ENCODE data around the gene EVI5L.

Gene EVI5L

GRCh38 chr19:7843521-7843920 is 13.5 kb downstream of the EVI5L start:
- no peak overlapping the region for H3K27ac ChIP-seq (ENCODE audit: low read depth, low read length)
- no peak overlapping the region for H3K4me3 ChIP-seq (ENCODE audit: low read length)
- no peaks in the 10 kb centered on the region for H3K4me1 ChIP-seq (ENCODE audit: control insufficient read depth, low read length)
- no peaks in the 10 kb centered on the region for H3K36me3 ChIP-seq (ENCODE audit: control insufficient read depth, low read length)
- peaks cover 18% of the 10 kb centered on the region for H3K9me3 ChIP-seq (ENCODE audit: control insufficient read depth, insufficient read depth, low read length)
- H3K79me2 ChIP-seq (ENCODE audit: control insufficient read depth, low read length): no peaks in the 10 kb centered on the region
- H3F3A ChIP-seq (ENCODE audit: control insufficient read depth, insufficient read depth): no peaks in the 10 kb centered on the region
- TF ChIP-seq CTCF (IDR thresholded peaks at IDR 0.05; ENCODE audit: low read depth, low read length, poor library complexity, severe bottlenecking) (no peak), EZH2phosphoT487 (IDR thresholded peaks at IDR 0.05; ENCODE audit: borderline replicate concordance, low read length) (no peak)
- H3K27me3 ChIP-seq (ENCODE audit: control insufficient read depth, low read length): no peaks in the 10 kb centered on the region
- H3K9me2 ChIP-seq (replicated peaks; ENCODE audit: control insufficient read depth, low read length): no peaks in the 10 kb centered on the region
- no peaks in the 10 kb centered on the region for H4K20me1 ChIP-seq (ENCODE audit: control insufficient read depth, insufficient read depth, low read depth, low read length)
- no peak overlapping the region for H3K4me2 ChIP-seq (ENCODE audit: low read length)

GRCh38 chr19:7844405-7844804 is 14.4 kb downstream of the EVI5L start:
- Histone ChIP-seq H3K9me2 (replicated peaks; ENCODE audit: control insufficient read depth, low read length) (no peaks in the 10 kb centered on the region), H3K4me2 (ENCODE audit: low read length) (no peak overlapping the region), H3K79me2 (ENCODE audit: control insufficient read depth, low read length) (no peaks in the 10 kb centered on the region), H3K27ac (ENCODE audit: low read depth, low read length) (no peak overlapping the region), H3K4me1 (ENCODE audit: control insufficient read depth, low read length) (no peaks in the 10 kb centered on the region), H4K20me1 (ENCODE audit: control insufficient read depth, insufficient read depth, low read depth, low read length) (no peaks in the 10 kb centered on the region), H3K4me3 (ENCODE audit: low read length) (no peak overlapping the region), H3F3A (ENCODE audit: control insufficient read depth, insufficient read depth) (no peaks in the 10 kb centered on the region), H3K36me3 (ENCODE audit: control insufficient read depth, low read length) (no peaks in the 10 kb centered on the region), H3K27me3 (ENCODE audit: control insufficient read depth, low read length) (no peaks in the 10 kb centered on the region), H3K9me3 (ENCODE audit: control insufficient read depth, insufficient read depth, low read length) (peaks cover 18% of the 10 kb centered on the region)
- TF ChIP-seq CTCF (IDR thresholded peaks at IDR 0.05; ENCODE audit: low read depth, low read length, poor library complexity, severe bottlenecking) (no peak), EZH2phosphoT487 (IDR thresholded peaks at IDR 0.05; ENCODE audit: borderline replicate concordance, low read length) (no peak)

- Histone ChIP-seq H4K20me1 (ENCODE audit: control insufficient read depth, insufficient read depth, low read depth, low read length) (no peaks in the 10 kb centered on the region), H3K36me3 (ENCODE audit: control insufficient read depth, low read length) (no peaks in the 10 kb centered on the region), H3F3A (ENCODE audit: control insufficient read depth, insufficient read depth) (no peaks in the 10 kb centered on the region), H3K27me3 (ENCODE audit: control insufficient read depth, low read length) (no peaks in the 10 kb centered on the region), H3K9me2 (replicated peaks; ENCODE audit: control insufficient read depth, low read length) (no peaks in the 10 kb centered on the region), H3K4me2 (ENCODE audit: low read length) (no peak overlapping the region), H3K9me3 (ENCODE audit: control insufficient read depth, insufficient read depth, low read length) (peaks cover 18% of the 10 kb centered on the region), H3K79me2 (ENCODE audit: control insufficient read depth, low read length) (no peaks in the 10 kb centered on the region), H3K4me1 (ENCODE audit: control insufficient read depth, low read length) (no peaks in the 10 kb centered on the region), H3K27ac (ENCODE audit: low read depth, low read length) (no peak overlapping the region), H3K4me3 (ENCODE audit: low read length) (no peak overlapping the region)
- no peak for TF ChIP-seq EZH2phosphoT487 (IDR thresholded peaks at IDR 0.05; ENCODE audit: borderline replicate concordance, low read length)
- no peak for TF ChIP-seq CTCF (IDR thresholded peaks at IDR 0.05; ENCODE audit: low read depth, low read length, poor library complexity, severe bottlenecking)
Measured at GRCh38 chr19:7844951-7845350, 14.9 kb downstream of the EVI5L start.
